Tibial nerve (tissue), 3 donors: ENCODE data around the gene SLC9A9.

Experiments used
- CTCF ChIP-seq, 5 experiments: fragments of 200-600 bp in 3 of 5; fragments of 450-650 bp in 2 of 5; sonication (generic) in 3 of 5; IDR thresholded peaks; one replicate each; pipeline ENCODE4 v1.5.1; 2016 to 2019; ENCODE audit warnings: antibody characterized with exemption in 5 of 5, mild to moderate bottlenecking in 3 of 5, moderate library complexity in 2 of 5
- POLR2A ChIP-seq, 2 donors: fragments of 450-650 bp; IDR thresholded peaks; one replicate each; pipeline ENCODE4 v1.6.1; 2017; ENCODE audit warnings: antibody characterized with exemption in 2 of 2, mild to moderate bottlenecking in 2 of 2, moderate library complexity in 2 of 2

- TF ChIP-seq CTCF (IDR thresholded peaks at IDR 0.05): no peak
- TF ChIP-seq POLR2A (IDR thresholded peaks at IDR 0.05): no peak
These were observed 496.2 kb downstream of the SLC9A9 start for GRCh38 chr3:143351895-143352608.
